A549 (cell line): ENCODE data around the gene RGS13. TPM values are rescaled to one million over a fixed set of nuclear protein-coding genes. Genes with fewer than 3 reads are reported as not detected.

Source experiments
- ATAC-seq, 2 experiments: fragments of 200-7000 bp in 1 of 2; fragments of >200 bp in 1 of 2; cut with Nextera tagmentation in 1 of 2; cut with Tn5 transposase in 1 of 2; 3 replicates each; pipeline versions ENCODE4 v1.8.0 to v1.9.1; 2018 to 2020; ENCODE audit warnings: mild to moderate bottlenecking in 1 of 2, moderate library complexity in 1 of 2
- CTCF ChIA-PET: fragments of 300-600 bp; sonication (Branson Sonifier 250); formaldehyde crosslinking; extraction: SDS; loops from one replicate; lab custom pipeline; 2021; ENCODE audit warnings: antibody characterized with exemption, inconsistent platforms; lab: Yijun Ruan, JAX
- POLR2A ChIA-PET: fragments of 350-600 bp; formaldehyde crosslinking; extraction: SDS; loops from one replicate; lab custom pipeline; 2021; ENCODE audit warnings: antibody characterized with exemption, inconsistent platforms; lab: Yijun Ruan, JAX
- DNase-seq, 2 experiments: peaks; one replicate each; pipeline versions ENCODE4 v3.0.0 to v3.0.0-alpha.2; 2011 to 2016; ENCODE audit warnings: low read depth in 1 of 2, low spot score in 1 of 2
- FAIRE-seq: peaks from 2 replicates; lab custom pipeline; 2011; peaks lifted over from hg19 to GRCh38; lab: Jason Lieb, UNC
- H3K27ac ChIP-seq, 2 experiments: fragments of >200 bp; sonication (Bioruptor Twin); formaldehyde crosslinking; 3 replicates each; pipeline ENCODE4 v1.5.1; 2016 to 2017
- H3K4me1 ChIP-seq: fragments of >200 bp; sonication (Bioruptor Twin); formaldehyde crosslinking; 3 replicates; pipeline ENCODE4 v1.6.1; 2016
- H3K4me2 ChIP-seq: fragments of >200 bp; sonication (Bioruptor Twin); formaldehyde crosslinking; 3 replicates; pipeline ENCODE4 v1.6.1; 2016
- H3K4me3 ChIP-seq: fragments of >200 bp; sonication (Bioruptor Twin); formaldehyde crosslinking; 3 replicates; pipeline ENCODE4 v1.5.1; 2016
- H3K9me3 ChIP-seq: fragments of >200 bp; sonication (Bioruptor Twin); formaldehyde crosslinking; 3 replicates; pipeline ENCODE4 v1.6.1; 2016
- BCL3 ChIP-seq: fragments of >200 bp; sonication (Bioruptor Twin); formaldehyde crosslinking; IDR thresholded peaks from 3 replicates; pipeline ENCODE4 v1.6.1; 2016
- BHLHE40 ChIP-seq: IDR thresholded peaks from 2 replicates; pipeline ENCODE4 v1.6.1; 2012; ENCODE audit warnings: low read depth, low read length, inconsistent platforms
- CBX2 ChIP-seq: fragments of 200-600 bp; sonication (generic); IDR thresholded peaks from 2 replicates; pipeline ENCODE4 v1.6.1; 2016; ENCODE audit warnings: low read depth, mild to moderate bottlenecking, borderline replicate concordance
- CBX8 ChIP-seq: fragments of 200-600 bp; sonication (generic); IDR thresholded peaks from 2 replicates; pipeline ENCODE4 v1.6.1; 2016
- CHD2 ChIP-seq: fragments of 150-350 bp; IDR thresholded peaks from 2 replicates; pipeline ENCODE4 v1.6.1; 2014; ENCODE audit warnings: low read length; ENCODE audit not compliant: partially characterized antibody
- CHD4 ChIP-seq: fragments of 200-600 bp; sonication (generic); IDR thresholded peaks from 2 replicates; pipeline ENCODE4 v1.6.1; 2016; ENCODE audit warnings: antibody characterized with exemption, mild to moderate bottlenecking, borderline replicate concordance
- CTCF ChIP-seq: fragments of >200 bp; sonication (Bioruptor Twin); formaldehyde crosslinking; IDR thresholded peaks from 3 replicates; pipeline ENCODE4 v1.5.1; 2016
- ELK1 ChIP-seq: fragments of 150-350 bp; IDR thresholded peaks from 2 replicates; pipeline ENCODE4 v1.6.1; 2014; ENCODE audit warnings: low read depth, mild to moderate bottlenecking, low read length
- ESRRA ChIP-seq: fragments of 150-350 bp; IDR thresholded peaks from 2 replicates; pipeline ENCODE4 v1.6.1; 2014; ENCODE audit warnings: mild to moderate bottlenecking, low read length, borderline replicate concordance
- FOSL2 ChIP-seq, 2 experiments: fragments of 450-650 bp in 1 of 2; fragments of >200 bp in 1 of 2; sonication (Bioruptor Twin) in 1 of 2; formaldehyde crosslinking; IDR thresholded peaks; 2 replicates each; pipeline versions ENCODE4 v1.5.0 to v1.6.1; 2016 to 2020; ENCODE audit warnings: mild to moderate bottlenecking in 1 of 2, moderate library complexity in 1 of 2
- FOXS1 ChIP-seq: fragments of 250-450 bp; sonication (Bioruptor Pico); IDR thresholded peaks from 2 replicates; pipeline ENCODE4 v1.5.0; 2020; ENCODE audit warnings: mild to moderate bottlenecking, moderate library complexity
- GATA3 ChIP-seq: IDR thresholded peaks from 2 replicates; pipeline ENCODE4 v1.6.1; 2012; ENCODE audit warnings: borderline replicate concordance
- HEYL ChIP-seq: fragments of 250-450 bp; sonication (Bioruptor Pico); IDR thresholded peaks from 2 replicates; pipeline ENCODE4 v1.8.0; 2021; ENCODE audit warnings: mild to moderate bottlenecking, moderate library complexity
- HOXA7 ChIP-seq: fragments of 250-450 bp; sonication (Bioruptor Pico); IDR thresholded peaks from 2 replicates; pipeline ENCODE4 v1.5.0; 2020; ENCODE audit warnings: mild to moderate bottlenecking, moderate library complexity
- HOXB5 ChIP-seq: fragments of 250-450 bp; sonication (Bioruptor Pico); IDR thresholded peaks from 2 replicates; pipeline ENCODE4 v1.5.0; 2020; ENCODE audit warnings: mild to moderate bottlenecking, moderate library complexity
- MAX ChIP-seq: IDR thresholded peaks from 2 replicates; pipeline ENCODE4 v1.6.1; 2012
- NR3C1 ChIP-seq: fragments of >200 bp; sonication (Bioruptor Twin); formaldehyde crosslinking; IDR thresholded peaks from 3 replicates; pipeline ENCODE4 v1.6.1; 2017
- POLR2A ChIP-seq: IDR thresholded peaks from 2 replicates; pipeline ENCODE4 v1.6.1; 2012; ENCODE audit warnings: mild to moderate bottlenecking, low read length
- RAD21 ChIP-seq, 2 experiments: fragments of >200 bp in 1 of 2; sonication (Bioruptor Twin) in 1 of 2; formaldehyde crosslinking in 1 of 2; IDR thresholded peaks in 1 of 2; conservative IDR thresholded peaks in 1 of 2; 2 replicates in 1 of 2; 3 replicates in 1 of 2; pipeline ENCODE4 v1.6.1; 2012 to 2018; ENCODE audit warnings: inconsistent platforms in 1 of 2
- RFX5 ChIP-seq: fragments of 450-650 bp; IDR thresholded peaks from 2 replicates; pipeline ENCODE4 v1.7.1; 2014; ENCODE audit warnings: antibody characterized with exemption, mild to moderate bottlenecking, moderate library complexity
- TFCP2L1 ChIP-seq: fragments of 250-450 bp; sonication (Bioruptor Pico); IDR thresholded peaks from 2 replicates; pipeline ENCODE4 v1.5.0; 2021; ENCODE audit warnings: mild to moderate bottlenecking
- ZFP36 ChIP-seq: fragments of 450-650 bp; IDR thresholded peaks from 2 replicates; pipeline ENCODE4 v1.6.1; 2014; ENCODE audit warnings: borderline replicate concordance; ENCODE audit not compliant: partially characterized antibody
- WGBS: methylation state at CpG from one replicate; pipeline ENCODE4 v1.1.6; 2017; ENCODE audit errors: missing lambda C conversion rate; 5-methylcytosine and 5-hydroxymethylcytosine counted together
- polyA plus RNA-seq, 4 experiments: library from polyadenylated mRNA; depleted of rRNA in 3 of 4; stranded (reverse); fragments of >200 nt; fragmentation: RNase III in 1 of 4; extraction: RNeasy Plus Mini Kit Qiagen cat#74134 plus additional on column Dnase treatment in 1 of 4; gene quantifications; 2 replicates in 3 of 4; 3 replicates in 1 of 4; pipeline ENCODE4 v1.2.3, GENCODE V29; 2011 to 2017

The RGS13 gene
- polyA plus RNA-seq, 2 of the 4 experiments (the other 2 are of a cell fraction), result not detected

- TF ChIP-seq CHD2, result no peak
- TF ChIP-seq HOXA7 (CRISPR knock-in tag), result no peak
- no peak for TF ChIP-seq HOXB5 (CRISPR knock-in tag)
- TF ChIP-seq CTCF, result no peak
- TF ChIP-seq ELK1, result no peak
- TF ChIP-seq BHLHE40, result no peak
- no peak for TF ChIP-seq FOXS1 (CRISPR knock-in tag)
- TF ChIP-seq CBX2, result no peak
- TF ChIP-seq GATA3, result no peak
- TF ChIP-seq TFCP2L1 (CRISPR knock-in tag), result no peak
- no peak for TF ChIP-seq HEYL (CRISPR knock-in tag)
- TF ChIP-seq RFX5, result no peak
Measured at GRCh38 chr1:192658255-192658654, 22.3 kb downstream of the RGS13 start (continued).

- no peaks in the 10 kb centered on the region for H3K9me3 ChIP-seq
- H3K4me2 ChIP-seq, result no peak overlapping the region
- ATAC-seq (no peak), DNase-seq (no peak), FAIRE-seq (no peak)
- no peak overlapping the region for H3K4me3 ChIP-seq
- CTCF ChIA-PET, result no interaction called here
- 86% methylated on average over 3 of the region's 3 CpGs for WGBS
- H3K4me1 ChIP-seq, result no peaks in the 10 kb centered on the region
- TF ChIP-seq ZFP36 (no peak), BCL3 (no peak), CBX8 (no peak), CHD4 (no peak), MAX (no peak), ESRRA (no peak), NR3C1 (no peak), BHLHE40 (no peak), GATA3 (no peak), POLR2A (no peak), FOSL2 (IDR thresholded peaks at IDR 0.05) (no peak), FOSL2 (CRISPR knock-in tag; IDR thresholded peaks at IDR 0.05) (no peak)
- TF ChIP-seq, all 56 proteins: peak for 0
- no peak overlapping the region for H3K27ac ChIP-seq
- POLR2A ChIA-PET, result no interaction called here
Measured at GRCh38 chr1:192660613-192661012, 24.7 kb downstream of the RGS13 start.

- DNase-seq (peak in 1 of 2 experiments; percentile 63), ATAC-seq (peak in 1 of 2 experiments; percentile 80; a peak in 3 of 6 replicates), FAIRE-seq (no peak)
- H3K4me2 ChIP-seq, result peak overlapping the region; percentile 45
- peaks cover 14% of the 10 kb centered on the region; the same call in 1 of the 3 replicates for H3K4me1 ChIP-seq
- H3K4me3 ChIP-seq, result no peak overlapping the region
- ChIA-PET CTCF (interaction anchor here (0.8 to 1.0 kb wide), 2 partner anchors 23 to 88 kb away, joined by 3 read pairs; no protein-coding TSS in a partner anchor), POLR2A (no interaction called here)
- 37% methylated on average over 3 of the region's 5 CpGs for WGBS
- 0 out of 3 replicates have a peak, but pooled peaks cover 2% of the 10 kb centered on the region for H3K9me3 ChIP-seq
- peak overlapping the region in 1 of 2 experiments; percentile 59; a peak in 1 of 6 replicates for H3K27ac ChIP-seq
- 0 out of 5 replicates have a peak, but pooled peaks of 1 of the 2 experiments have one; percentile 7 for TF ChIP-seq RAD21 (conservative IDR thresholded peaks at IDR 0.05 in 1 of 2, IDR thresholded peaks at IDR 0.05 in 1 of 2)
- TF ChIP-seq CBX2, result no peak
Measured at GRCh38 chr1:192668409-192668983, 32.5 kb downstream of the RGS13 start.
